Hepatocyte (in vitro differentiated cells): Measurements from ENCODE around the gene TLR9.

ENCODE experiments used
- CTCF ChIP-seq: fragments of 200-600 bp; sonication (generic); IDR thresholded peaks from 2 replicates; pipeline ENCODE4 v1.5.1; 2016; ENCODE audit warnings: antibody characterized with exemption, mild to moderate bottlenecking; ENCODE audit not compliant: poor library complexity
- EZH2 ChIP-seq: fragments of 200-600 bp; sonication (generic); IDR thresholded peaks from 2 replicates; pipeline ENCODE4 v1.6.1; 2016; ENCODE audit warnings: antibody characterized with exemption, mild to moderate bottlenecking, borderline replicate concordance
- EZH2phosphoT487 ChIP-seq: fragments of 200-600 bp; sonication (generic); IDR thresholded peaks from one replicate; pipeline ENCODE4 v1.6.1; 2018; ENCODE audit warnings: antibody characterized with exemption, mild to moderate bottlenecking, low read depth, moderate library complexity; ENCODE audit not compliant: unreplicated experiment, severe bottlenecking

GRCh38 chr3:52176951-52177700, 48.3 kb downstream of the TLR9 start:
- no peak for TF ChIP-seq CTCF
- TF ChIP-seq EZH2 = no peak
- no peak for TF ChIP-seq EZH2phosphoT487
